SK-N-SH treated with all-trans-retinoic acid at 6 μM for 48 hours (cell line): ENCODE measurements around the gene CELF5.

ENCODE experiments used
- ATAC-seq: fragments of 200-7000 bp; cut with Tn5 transposase; 3 replicates; pipeline ENCODE4 v1.9.1; 2020; ENCODE audit warnings: mild to moderate bottlenecking, moderate library complexity
- ARNTL ChIP-seq: fragments of 450-650 bp; formaldehyde crosslinking; IDR thresholded peaks from 2 replicates; pipeline ENCODE4 v1.5.0; 2020; ENCODE audit warnings: low read depth, mild to moderate bottlenecking, moderate library complexity, borderline replicate concordance
- BACH2 ChIP-seq: fragments of 250-450 bp; sonication (Bioruptor Pico); IDR thresholded peaks from 2 replicates; pipeline ENCODE4 v1.9.0; 2021; ENCODE audit warnings: mild to moderate bottlenecking, borderline replicate concordance
- CSDC2 ChIP-seq: fragments of 250-450 bp; sonication (Bioruptor Pico); IDR thresholded peaks from 2 replicates; pipeline ENCODE4 v1.5.0; 2020; ENCODE audit warnings: mild to moderate bottlenecking, moderate library complexity
- ESRRG ChIP-seq: fragments of 250-450 bp; sonication (Bioruptor Pico); IDR thresholded peaks from 2 replicates; pipeline ENCODE4 v1.6.1; 2021; ENCODE audit warnings: mild to moderate bottlenecking
- GLIS3 ChIP-seq: fragments of 250-450 bp; sonication (Bioruptor Pico); IDR thresholded peaks from 2 replicates; pipeline ENCODE4 v1.5.0; 2020; ENCODE audit warnings: mild to moderate bottlenecking, moderate library complexity
- ISL1 ChIP-seq: fragments of 250-450 bp; sonication (Bioruptor Pico); IDR thresholded peaks from 2 replicates; pipeline ENCODE4 v2.1.2; 2022; ENCODE audit warnings: mild to moderate bottlenecking, moderate library complexity
- OSR1 ChIP-seq: fragments of 250-450 bp; sonication (Bioruptor Pico); IDR thresholded peaks from 2 replicates; pipeline ENCODE4 v1.8.0; 2022; ENCODE audit warnings: moderate library complexity, mild to moderate bottlenecking, inconsistent platforms
- PATZ1 ChIP-seq: fragments of 250-450 bp; sonication (Bioruptor Pico); IDR thresholded peaks from 2 replicates; pipeline ENCODE4 v1.8.0; 2020; ENCODE audit warnings: mild to moderate bottlenecking, moderate library complexity, borderline replicate concordance
- POU6F1 ChIP-seq: fragments of 250-450 bp; sonication (Bioruptor Pico); IDR thresholded peaks from 2 replicates; pipeline ENCODE4 v1.8.0; 2021; ENCODE audit warnings: low read depth, mild to moderate bottlenecking, moderate library complexity, borderline replicate concordance
- PPARA ChIP-seq: fragments of 250-450 bp; sonication (Bioruptor Pico); IDR thresholded peaks from 2 replicates; pipeline ENCODE4 v1.5.0; 2020; ENCODE audit warnings: mild to moderate bottlenecking, borderline replicate concordance
- RARB ChIP-seq: fragments of 250-450 bp; sonication (Bioruptor Pico); IDR thresholded peaks from 2 replicates; pipeline ENCODE4 v1.8.0; 2021; ENCODE audit warnings: mild to moderate bottlenecking, moderate library complexity
- SNAI2 ChIP-seq: fragments of 250-450 bp; sonication (Bioruptor Pico); IDR thresholded peaks from 2 replicates; pipeline ENCODE4 v1.5.0; 2020; ENCODE audit warnings: mild to moderate bottlenecking, moderate library complexity
- TCF4 ChIP-seq: fragments of 250-450 bp; sonication (Bioruptor Pico); IDR thresholded peaks from 2 replicates; pipeline ENCODE4 v1.8.0; 2021; ENCODE audit warnings: mild to moderate bottlenecking, moderate library complexity, borderline replicate concordance
- TOX ChIP-seq: fragments of 250-450 bp; sonication (Bioruptor Pico); IDR thresholded peaks from 2 replicates; pipeline ENCODE4 v1.8.0; 2021; ENCODE audit warnings: mild to moderate bottlenecking, moderate library complexity, borderline replicate concordance
- ZC3H10 ChIP-seq: fragments of 250-450 bp; sonication (Bioruptor Pico); IDR thresholded peaks from 2 replicates; pipeline ENCODE4 v1.5.1; 2021; ENCODE audit warnings: mild to moderate bottlenecking, moderate library complexity
- ZFP3 ChIP-seq: fragments of 250-450 bp; sonication (Bioruptor Pico); IDR thresholded peaks from 2 replicates; pipeline ENCODE4 v1.5.0; 2020; ENCODE audit warnings: mild to moderate bottlenecking, moderate library complexity
- ZFP30 ChIP-seq: fragments of 450-650 bp; formaldehyde crosslinking; IDR thresholded peaks from 2 replicates; pipeline ENCODE4 v1.5.0; 2022; ENCODE audit warnings: mild to moderate bottlenecking, moderate library complexity
- ZNF565 ChIP-seq: fragments of 450-650 bp; formaldehyde crosslinking; conservative IDR thresholded peaks from 2 replicates; pipeline ENCODE4 v1.5.0; 2020; ENCODE audit warnings: low read depth, mild to moderate bottlenecking, moderate library complexity
- ZNF70 ChIP-seq: fragments of 450-650 bp; formaldehyde crosslinking; IDR thresholded peaks from 2 replicates; pipeline ENCODE4 v1.5.0; 2020; ENCODE audit warnings: mild to moderate bottlenecking, moderate library complexity
- ZNF8 ChIP-seq: fragments of 450-650 bp; formaldehyde crosslinking; IDR thresholded peaks from 2 replicates; pipeline ENCODE4 v1.5.0; 2020; ENCODE audit warnings: mild to moderate bottlenecking, moderate library complexity
- TF ChIP-seq, protein P1 (sequence below): fragments of 250-450 bp; sonication (Bioruptor Pico); IDR thresholded peaks from 2 replicates; pipeline ENCODE4 v1.5.1; 2020; ENCODE audit warnings: low read depth, mild to moderate bottlenecking, moderate library complexity
- TF ChIP-seq, protein P2 (sequence below): fragments of 250-450 bp; sonication (Bioruptor Pico); IDR thresholded peaks from 2 replicates; pipeline ENCODE4 v1.5.0; 2020; ENCODE audit warnings: mild to moderate bottlenecking, moderate library complexity
- TF ChIP-seq, protein P3 (sequence below): fragments of 250-450 bp; sonication (Bioruptor Pico); IDR thresholded peaks from 2 replicates; pipeline ENCODE4 v1.5.1; 2021; ENCODE audit warnings: mild to moderate bottlenecking, moderate library complexity

Gene CELF5

GRCh38 chr19:3225169-3225485 lies 666 bp downstream of the CELF5 start:
- no peak for ATAC-seq
- TF ChIP-seq CSDC2 = no peak
- no peak for TF ChIP-seq PATZ1 (CRISPR knock-in tag)
- TF ChIP-seq PPARA (CRISPR knock-in tag) = no peak
- TF ChIP-seq ISL1 = no peak
- TF ChIP-seq, protein P1, sequence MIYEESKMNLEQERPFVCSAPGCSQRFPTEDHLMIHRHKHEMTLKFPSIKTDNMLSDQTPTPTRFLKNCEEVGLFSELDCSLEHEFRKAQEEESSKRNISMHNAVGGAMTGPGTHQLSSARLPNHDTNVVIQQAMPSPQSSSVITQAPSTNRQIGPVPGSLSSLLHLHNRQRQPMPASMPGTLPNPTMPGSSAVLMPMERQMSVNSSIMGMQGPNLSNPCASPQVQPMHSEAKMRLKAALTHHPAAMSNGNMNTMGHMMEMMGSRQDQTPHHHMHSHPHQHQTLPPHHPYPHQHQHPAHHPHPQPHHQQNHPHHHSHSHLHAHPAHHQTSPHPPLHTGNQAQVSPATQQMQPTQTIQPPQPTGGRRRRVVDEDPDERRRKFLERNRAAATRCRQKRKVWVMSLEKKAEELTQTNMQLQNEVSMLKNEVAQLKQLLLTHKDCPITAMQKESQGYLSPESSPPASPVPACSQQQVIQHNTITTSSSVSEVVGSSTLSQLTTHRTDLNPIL (CRISPR knock-in tag) = no peak
- TF ChIP-seq TCF4 (CRISPR knock-in tag) = no peak
- TF ChIP-seq, protein P2, sequence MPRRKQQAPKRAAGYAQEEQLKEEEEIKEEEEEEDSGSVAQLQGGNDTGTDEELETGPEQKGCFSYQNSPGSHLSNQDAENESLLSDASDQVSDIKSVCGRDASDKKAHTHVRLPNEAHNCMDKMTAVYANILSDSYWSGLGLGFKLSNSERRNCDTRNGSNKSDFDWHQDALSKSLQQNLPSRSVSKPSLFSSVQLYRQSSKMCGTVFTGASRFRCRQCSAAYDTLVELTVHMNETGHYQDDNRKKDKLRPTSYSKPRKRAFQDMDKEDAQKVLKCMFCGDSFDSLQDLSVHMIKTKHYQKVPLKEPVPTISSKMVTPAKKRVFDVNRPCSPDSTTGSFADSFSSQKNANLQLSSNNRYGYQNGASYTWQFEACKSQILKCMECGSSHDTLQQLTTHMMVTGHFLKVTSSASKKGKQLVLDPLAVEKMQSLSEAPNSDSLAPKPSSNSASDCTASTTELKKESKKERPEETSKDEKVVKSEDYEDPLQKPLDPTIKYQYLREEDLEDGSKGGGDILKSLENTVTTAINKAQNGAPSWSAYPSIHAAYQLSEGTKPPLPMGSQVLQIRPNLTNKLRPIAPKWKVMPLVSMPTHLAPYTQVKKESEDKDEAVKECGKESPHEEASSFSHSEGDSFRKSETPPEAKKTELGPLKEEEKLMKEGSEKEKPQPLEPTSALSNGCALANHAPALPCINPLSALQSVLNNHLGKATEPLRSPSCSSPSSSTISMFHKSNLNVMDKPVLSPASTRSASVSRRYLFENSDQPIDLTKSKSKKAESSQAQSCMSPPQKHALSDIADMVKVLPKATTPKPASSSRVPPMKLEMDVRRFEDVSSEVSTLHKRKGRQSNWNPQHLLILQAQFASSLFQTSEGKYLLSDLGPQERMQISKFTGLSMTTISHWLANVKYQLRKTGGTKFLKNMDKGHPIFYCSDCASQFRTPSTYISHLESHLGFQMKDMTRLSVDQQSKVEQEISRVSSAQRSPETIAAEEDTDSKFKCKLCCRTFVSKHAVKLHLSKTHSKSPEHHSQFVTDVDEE = no peak
- no peak for TF ChIP-seq ARNTL (CRISPR knock-in tag)
- no peak for TF ChIP-seq SNAI2
- TF ChIP-seq ZFP30 = no peak
- TF ChIP-seq ZC3H10 = no peak
- TF ChIP-seq, protein P3, sequence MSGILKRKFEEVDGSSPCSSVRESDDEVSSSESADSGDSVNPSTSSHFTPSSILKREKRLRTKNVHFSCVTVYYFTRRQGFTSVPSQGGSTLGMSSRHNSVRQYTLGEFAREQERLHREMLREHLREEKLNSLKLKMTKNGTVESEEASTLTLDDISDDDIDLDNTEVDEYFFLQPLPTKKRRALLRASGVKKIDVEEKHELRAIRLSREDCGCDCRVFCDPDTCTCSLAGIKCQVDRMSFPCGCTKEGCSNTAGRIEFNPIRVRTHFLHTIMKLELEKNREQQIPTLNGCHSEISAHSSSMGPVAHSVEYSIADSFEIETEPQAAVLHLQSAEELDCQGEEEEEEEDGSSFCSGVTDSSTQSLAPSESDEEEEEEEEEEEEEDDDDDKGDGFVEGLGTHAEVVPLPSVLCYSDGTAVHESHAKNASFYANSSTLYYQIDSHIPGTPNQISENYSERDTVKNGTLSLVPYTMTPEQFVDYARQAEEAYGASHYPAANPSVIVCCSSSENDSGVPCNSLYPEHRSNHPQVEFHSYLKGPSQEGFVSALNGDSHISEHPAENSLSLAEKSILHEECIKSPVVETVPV (CRISPR knock-in tag) = no peak
- no peak for TF ChIP-seq ESRRG (CRISPR knock-in tag)
- no peak for TF ChIP-seq BACH2
- TF ChIP-seq GLIS3 (CRISPR knock-in tag) = no peak
- TF ChIP-seq TOX (CRISPR knock-in tag) = no peak
- TF ChIP-seq POU6F1 (CRISPR knock-in tag) = no peak
- no peak for TF ChIP-seq OSR1 (CRISPR knock-in tag)
- TF ChIP-seq ZNF70 = no peak

GRCh38 chr19:3225677-3226093 lies 1.2 kb downstream of the CELF5 start:
- TF ChIP-seq SNAI2 = no peak
- no peak for TF ChIP-seq OSR1 (CRISPR knock-in tag)
- TF ChIP-seq PATZ1 (CRISPR knock-in tag) = no peak
- no peak for TF ChIP-seq PPARA (CRISPR knock-in tag)
- TF ChIP-seq POU6F1 (CRISPR knock-in tag) = no peak
- TF ChIP-seq GLIS3 (CRISPR knock-in tag) = no peak
- TF ChIP-seq CSDC2 = no peak
- TF ChIP-seq ISL1 = no peak
- no peak for TF ChIP-seq ZNF70
- TF ChIP-seq, protein P1 (CRISPR knock-in tag) = no peak
- TF ChIP-seq ESRRG (CRISPR knock-in tag) = no peak
- no peak for TF ChIP-seq ZFP3
- no peak for TF ChIP-seq BACH2
- no peak for TF ChIP-seq ZNF565 (CRISPR knock-in tag)
- no peak for TF ChIP-seq TCF4 (CRISPR knock-in tag)
- TF ChIP-seq RARB (CRISPR knock-in tag) = no peak
- no peak for TF ChIP-seq ZNF8
- TF ChIP-seq, protein P3 (CRISPR knock-in tag) = no peak
- ATAC-seq = no peak
